HCT116 (cell line): ENCODE data around the gene ZFTA.

Experiments
- CTCF ChIP-seq, 3 experiments: fragments of 200-600 bp in 1 of 3; sonication (generic) in 1 of 3; IDR thresholded peaks in 2 of 3; conservative IDR thresholded peaks in 1 of 3; 2 replicates each; pipeline ENCODE4 v1.5.1; 2012 to 2017; ENCODE audit warnings: low read depth in 2 of 3, low read length in 2 of 3, antibody characterized with exemption in 1 of 3, borderline replicate concordance in 1 of 3, control low read depth in 1 of 3, mild to moderate bottlenecking in 1 of 3, mixed read lengths in 1 of 3, mixed run types in 1 of 3, moderate library complexity in 1 of 3; ENCODE audit not compliant: insufficient read depth in 1 of 3
- ELF1 ChIP-seq: IDR thresholded peaks from 2 replicates; pipeline ENCODE4 v1.6.1; 2012; ENCODE audit warnings: low read depth, borderline replicate concordance
- EZH2 ChIP-seq: fragments of 200-600 bp; sonication (generic); IDR thresholded peaks from 2 replicates; pipeline ENCODE4 v1.6.1; 2017; ENCODE audit warnings: antibody characterized with exemption, mixed run types
- EZH2phosphoT487 ChIP-seq: fragments of 200-600 bp; IDR thresholded peaks from 2 replicates; pipeline ENCODE4 v1.6.1; 2018; ENCODE audit warnings: antibody characterized with exemption, borderline replicate concordance
- FOSL1 ChIP-seq: IDR thresholded peaks from 2 replicates; pipeline ENCODE4 v1.6.1; 2012; ENCODE audit warnings: low read depth
- JUND ChIP-seq: IDR thresholded peaks from 2 replicates; pipeline ENCODE4 v1.6.1; 2012
- MAX ChIP-seq: IDR thresholded peaks from 2 replicates; pipeline ENCODE4 v1.6.1; 2012
- POLR2A ChIP-seq: IDR thresholded peaks from 2 replicates; pipeline ENCODE4 v1.7.0; 2011; ENCODE audit warnings: borderline replicate concordance; ENCODE audit not compliant: insufficient read depth, insufficient read length; ENCODE audit errors: extremely low read depth
- POLR2AphosphoS5 ChIP-seq: IDR thresholded peaks from 2 replicates; pipeline ENCODE4 v1.6.1; 2011; ENCODE audit warnings: mild to moderate bottlenecking, low read depth, low read length, moderate library complexity
- RAD21 ChIP-seq: IDR thresholded peaks from 2 replicates; pipeline ENCODE4 v1.6.1; 2012; ENCODE audit warnings: low read depth, mild to moderate bottlenecking
- REST ChIP-seq: IDR thresholded peaks from 2 replicates; pipeline ENCODE4 v1.6.1; 2012; ENCODE audit warnings: low read depth
- ZFX ChIP-seq: fragments of 450-650 bp; IDR thresholded peaks from 2 replicates; pipeline ENCODE4 v1.6.1; 2017

- TF ChIP-seq EZH2phosphoT487: no peak
- no peak for TF ChIP-seq CTCF (IDR thresholded peaks at IDR 0.05 in 2 of 3, conservative IDR thresholded peaks at IDR 0.05 in 1 of 3; ENCODE audit: borderline replicate concordance in 1 of 3, insufficient read depth in 1 of 3, low read depth in 2 of 3, low read length in 2 of 3)
- no peak for TF ChIP-seq ELF1
- TF ChIP-seq REST: no peak
- TF ChIP-seq EZH2: no peak
- no peak for TF ChIP-seq POLR2AphosphoS5
- TF ChIP-seq POLR2A: no peak
- no peak for TF ChIP-seq FOSL1
- no peak for TF ChIP-seq RAD21
- TF ChIP-seq ZFX: no peak
- no peak for TF ChIP-seq JUND
- no peak for TF ChIP-seq MAX
Observed at GRCh38 chr11:63719001-63719400, 49.6 kb downstream of the ZFTA start.
